Measurements from ENCODE around the gene NF1. TPM values are rescaled to one million over a fixed set of nuclear protein-coding genes. Genes with fewer than 3 reads are reported as not detected.

NF1 gene
- total RNA-seq, 3 donors from 2014 or later, result 61.6 to 129 (median 97.7) TPM

DNA sequence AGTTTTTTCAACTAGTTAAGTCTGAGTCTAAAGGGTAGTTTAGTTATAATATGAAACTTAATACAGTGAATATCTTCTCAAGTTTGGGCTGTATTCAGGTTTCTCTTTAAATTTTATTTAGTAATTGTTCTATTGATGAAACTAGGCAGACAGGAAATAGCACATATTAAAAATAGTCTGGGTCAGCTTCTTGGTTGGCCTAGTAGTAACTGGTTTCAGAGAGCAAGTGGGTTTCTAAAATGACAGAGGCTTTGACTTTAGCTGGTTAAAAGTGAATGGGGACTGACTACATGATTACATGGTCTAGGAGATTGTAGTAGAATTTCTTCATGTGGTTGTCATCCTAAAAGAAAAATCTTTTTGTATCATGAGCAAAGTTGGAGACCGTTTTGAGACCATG, 155.5 kb downstream of the NF1 start:
- Histone ChIP-seq H3K9me3 (no peaks in the 10 kb centered on the region), H3K4me3 (no peak overlapping the region), H3K36me3 (peaks cover 4% of the 10 kb centered on the region), H3K27ac (no peak overlapping the region), H3K27me3 (no peaks in the 10 kb centered on the region), H3K4me1 (no peaks in the 10 kb centered on the region)
- no peak for DNase-seq (ENCODE audit: low spot score in 2 of 2)
- intact Hi-C loops (cut with DNase I; ENCODE audit: low total_unique reads), result no loop called here
- TF ChIP-seq POLR2AphosphoS5 (IDR thresholded peaks at IDR 0.05) (no peak), POLR2A (IDR thresholded peaks at IDR 0.05) (no peak)
- TF ChIP-seq, protein P1, sequence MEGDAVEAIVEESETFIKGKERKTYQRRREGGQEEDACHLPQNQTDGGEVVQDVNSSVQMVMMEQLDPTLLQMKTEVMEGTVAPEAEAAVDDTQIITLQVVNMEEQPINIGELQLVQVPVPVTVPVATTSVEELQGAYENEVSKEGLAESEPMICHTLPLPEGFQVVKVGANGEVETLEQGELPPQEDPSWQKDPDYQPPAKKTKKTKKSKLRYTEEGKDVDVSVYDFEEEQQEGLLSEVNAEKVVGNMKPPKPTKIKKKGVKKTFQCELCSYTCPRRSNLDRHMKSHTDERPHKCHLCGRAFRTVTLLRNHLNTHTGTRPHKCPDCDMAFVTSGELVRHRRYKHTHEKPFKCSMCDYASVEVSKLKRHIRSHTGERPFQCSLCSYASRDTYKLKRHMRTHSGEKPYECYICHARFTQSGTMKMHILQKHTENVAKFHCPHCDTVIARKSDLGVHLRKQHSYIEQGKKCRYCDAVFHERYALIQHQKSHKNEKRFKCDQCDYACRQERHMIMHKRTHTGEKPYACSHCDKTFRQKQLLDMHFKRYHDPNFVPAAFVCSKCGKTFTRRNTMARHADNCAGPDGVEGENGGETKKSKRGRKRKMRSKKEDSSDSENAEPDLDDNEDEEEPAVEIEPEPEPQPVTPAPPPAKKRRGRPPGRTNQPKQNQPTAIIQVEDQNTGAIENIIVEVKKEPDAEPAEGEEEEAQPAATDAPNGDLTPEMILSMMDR (IDR thresholded peaks at IDR 0.05), result no peak

DNA sequence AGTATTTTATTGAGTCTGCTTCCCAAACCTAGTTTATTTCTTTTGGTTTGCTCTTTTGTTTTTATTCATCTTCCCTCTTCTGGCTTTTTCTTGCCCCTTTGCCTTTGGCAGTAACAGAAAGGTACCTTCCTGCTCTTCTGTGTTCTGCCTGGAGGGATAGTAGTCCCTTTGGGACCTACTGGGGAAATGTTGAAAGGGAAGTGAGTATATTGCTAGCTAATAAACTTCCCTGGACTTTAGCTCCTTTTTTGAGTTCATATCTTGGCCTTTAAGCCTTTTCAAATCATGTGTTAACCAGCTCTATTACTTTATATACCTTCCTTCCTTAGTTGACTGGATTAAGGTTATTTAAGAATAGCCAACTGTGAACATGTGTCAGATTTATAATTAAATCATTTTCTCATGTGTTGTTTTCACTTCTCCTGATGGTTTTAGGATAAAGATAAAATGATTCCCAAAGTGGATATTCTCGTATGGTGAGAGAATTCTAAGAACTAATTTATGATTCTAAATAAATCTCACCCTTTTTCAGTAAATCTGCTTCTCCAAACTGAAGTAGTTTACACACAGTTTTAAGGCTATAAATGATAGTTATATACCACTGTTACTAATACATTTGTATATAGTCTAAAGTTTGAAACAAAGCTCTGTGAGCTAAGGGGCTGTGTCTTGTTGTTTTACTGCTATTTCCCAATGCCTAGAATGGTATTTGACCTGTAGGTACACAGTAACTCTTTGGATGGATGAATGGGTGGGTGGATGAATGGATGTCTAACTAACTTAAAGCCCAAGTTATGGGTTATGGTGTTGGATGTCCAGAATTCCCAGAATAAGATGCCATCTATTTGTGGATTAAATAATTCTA, 156.6 kb downstream of the NF1 start:
- no peaks in the 10 kb centered on the region for H3K27me3 ChIP-seq
- intact Hi-C loops (cut with DNase I; ENCODE audit: low total_unique reads), result no loop called here
- no peaks in the 10 kb centered on the region for H3K9me3 ChIP-seq
- no peak for DNase-seq (ENCODE audit: low spot score in 2 of 2)
- peaks cover 4% of the 10 kb centered on the region for H3K36me3 ChIP-seq
- H3K4me1 ChIP-seq, result no peaks in the 10 kb centered on the region
- no peak overlapping the region for H3K27ac ChIP-seq
- TF ChIP-seq POLR2AphosphoS5 (IDR thresholded peaks at IDR 0.05) (no peak), POLR2A (IDR thresholded peaks at IDR 0.05) (no peak)
- TF ChIP-seq, protein P1 (IDR thresholded peaks at IDR 0.05), result no peak
- no peak overlapping the region for H3K4me3 ChIP-seq

DNA sequence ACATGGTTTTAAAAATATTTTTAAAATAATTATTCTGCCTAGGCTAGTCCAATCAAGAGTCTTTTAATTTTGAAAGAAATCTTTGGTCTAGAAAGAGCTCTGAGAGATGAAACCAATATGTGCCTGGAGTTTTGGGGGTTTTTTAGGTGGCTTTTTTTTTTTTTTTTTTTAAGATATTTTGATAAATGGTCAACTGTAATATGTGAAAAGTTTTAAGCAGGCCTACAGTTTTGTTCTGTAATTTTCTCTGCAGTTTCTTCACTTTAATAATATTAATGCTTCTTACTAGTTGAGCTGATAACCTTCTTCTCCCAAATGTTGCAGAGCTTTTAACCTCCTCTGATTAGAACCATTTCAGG, 157.2 kb downstream of the NF1 start:
- Histone ChIP-seq H3K27ac (no peak overlapping the region), H3K9me3 (no peaks in the 10 kb centered on the region), H3K4me3 (no peak overlapping the region), H3K27me3 (no peaks in the 10 kb centered on the region), H3K36me3 (peaks cover 4% of the 10 kb centered on the region), H3K4me1 (no peaks in the 10 kb centered on the region)
- DNase-seq (ENCODE audit: low spot score in 2 of 2), result no peak
- intact Hi-C loops (cut with DNase I; ENCODE audit: low total_unique reads), result no loop called here
- no peak for TF ChIP-seq POLR2AphosphoS5 (IDR thresholded peaks at IDR 0.05)
- no peak for TF ChIP-seq POLR2A (IDR thresholded peaks at IDR 0.05)
- TF ChIP-seq, protein P1 (IDR thresholded peaks at IDR 0.05), result no peak

DNA sequence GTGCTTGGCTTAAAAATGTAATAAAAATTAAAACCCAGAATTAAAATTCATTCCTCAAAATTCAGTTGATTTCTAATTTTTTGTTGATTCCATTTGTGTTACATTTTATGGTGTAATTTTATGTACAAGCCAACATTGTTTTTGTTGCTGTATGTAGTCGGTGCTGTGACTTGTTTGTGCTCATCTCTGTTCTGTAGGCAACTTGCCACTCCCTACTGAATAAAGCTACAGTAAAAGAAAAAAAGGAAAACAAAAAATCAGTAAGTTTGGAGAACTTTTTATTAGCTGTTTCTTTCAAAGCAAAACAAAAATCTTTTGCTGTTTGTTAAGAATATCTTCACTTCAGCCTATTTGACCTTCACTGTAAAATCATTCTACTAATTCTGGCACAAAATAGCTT, 158.0 kb downstream of the NF1 start:
- no peaks in the 10 kb centered on the region for H3K9me3 ChIP-seq
- H3K4me1 ChIP-seq, result no peaks in the 10 kb centered on the region
- no peaks in the 10 kb centered on the region for H3K27me3 ChIP-seq
- TF ChIP-seq POLR2AphosphoS5 (IDR thresholded peaks at IDR 0.05) (no peak), POLR2A (IDR thresholded peaks at IDR 0.05) (no peak)
- TF ChIP-seq, protein P1 (IDR thresholded peaks at IDR 0.05), result no peak
- peaks cover 4% of the 10 kb centered on the region for H3K36me3 ChIP-seq
- H3K4me3 ChIP-seq, result no peak overlapping the region
- no peak for DNase-seq (ENCODE audit: low spot score in 2 of 2)
- H3K27ac ChIP-seq, result no peak overlapping the region
- intact Hi-C loops (cut with DNase I; ENCODE audit: low total_unique reads), result no loop called here

DNA sequence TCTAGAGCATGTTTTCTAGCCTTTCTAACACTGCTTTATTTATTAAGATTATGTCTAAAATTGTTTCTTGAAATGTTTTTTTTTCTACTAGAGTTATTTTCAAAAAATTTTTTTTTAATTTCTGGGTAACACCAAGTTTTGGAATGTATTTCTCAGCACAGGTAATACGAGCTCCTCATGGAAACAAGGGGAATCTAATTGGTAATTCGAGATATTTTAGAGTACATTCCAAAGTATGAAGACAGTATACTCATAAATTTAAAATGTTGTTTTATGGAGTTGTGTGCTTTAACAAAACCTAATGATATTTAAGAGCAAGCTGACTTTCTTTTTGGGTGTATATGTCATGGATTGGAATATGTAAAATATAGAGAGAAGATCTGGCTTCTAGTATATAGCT, 159.9 kb downstream of the NF1 start:
- Histone ChIP-seq H3K9me3 (no peaks in the 10 kb centered on the region), H3K27ac (no peak overlapping the region), H3K36me3 (peaks cover 4% of the 10 kb centered on the region), H3K4me3 (no peak overlapping the region), H3K27me3 (no peaks in the 10 kb centered on the region), H3K4me1 (no peaks in the 10 kb centered on the region)
- TF ChIP-seq POLR2A (IDR thresholded peaks at IDR 0.05), result no peak
- TF ChIP-seq, protein P1 (IDR thresholded peaks at IDR 0.05), result no peak
- no peak for TF ChIP-seq POLR2AphosphoS5 (IDR thresholded peaks at IDR 0.05)
- DNase-seq (ENCODE audit: low spot score in 2 of 2), result no peak
- intact Hi-C loops (cut with DNase I; ENCODE audit: low total_unique reads), result no loop called here
